ENCODE data around the gene TRIO.

The TRIO gene

DNA sequence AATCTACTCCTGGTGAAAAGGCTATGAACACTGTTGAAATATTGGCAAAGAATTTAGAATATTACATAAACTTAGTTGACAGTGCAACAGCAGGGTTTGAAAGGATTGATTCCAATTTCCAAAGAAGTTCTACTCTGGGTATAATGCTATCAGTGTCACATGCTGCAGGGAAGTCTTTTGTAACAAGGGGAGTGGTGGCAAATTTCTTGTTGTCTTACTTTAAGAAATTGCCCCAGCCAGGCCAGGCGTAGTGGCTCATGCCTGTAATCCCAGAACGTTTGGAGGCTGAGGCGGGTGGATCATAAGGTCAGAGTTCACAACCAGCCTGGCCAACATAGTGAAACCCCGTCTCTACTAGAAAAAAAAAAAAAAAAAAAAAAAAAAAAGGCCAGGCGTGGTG, 352.2 kb downstream of the TRIO start:
- H3K4me3 ChIP-seq (ENCODE audit: low read depth, low read length), result no peak overlapping the region
- TF ChIP-seq, protein P1, sequence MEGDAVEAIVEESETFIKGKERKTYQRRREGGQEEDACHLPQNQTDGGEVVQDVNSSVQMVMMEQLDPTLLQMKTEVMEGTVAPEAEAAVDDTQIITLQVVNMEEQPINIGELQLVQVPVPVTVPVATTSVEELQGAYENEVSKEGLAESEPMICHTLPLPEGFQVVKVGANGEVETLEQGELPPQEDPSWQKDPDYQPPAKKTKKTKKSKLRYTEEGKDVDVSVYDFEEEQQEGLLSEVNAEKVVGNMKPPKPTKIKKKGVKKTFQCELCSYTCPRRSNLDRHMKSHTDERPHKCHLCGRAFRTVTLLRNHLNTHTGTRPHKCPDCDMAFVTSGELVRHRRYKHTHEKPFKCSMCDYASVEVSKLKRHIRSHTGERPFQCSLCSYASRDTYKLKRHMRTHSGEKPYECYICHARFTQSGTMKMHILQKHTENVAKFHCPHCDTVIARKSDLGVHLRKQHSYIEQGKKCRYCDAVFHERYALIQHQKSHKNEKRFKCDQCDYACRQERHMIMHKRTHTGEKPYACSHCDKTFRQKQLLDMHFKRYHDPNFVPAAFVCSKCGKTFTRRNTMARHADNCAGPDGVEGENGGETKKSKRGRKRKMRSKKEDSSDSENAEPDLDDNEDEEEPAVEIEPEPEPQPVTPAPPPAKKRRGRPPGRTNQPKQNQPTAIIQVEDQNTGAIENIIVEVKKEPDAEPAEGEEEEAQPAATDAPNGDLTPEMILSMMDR (conservative IDR thresholded peaks at IDR 0.05; ENCODE audit: low read depth, low read length), result no peak
- no peak for DNase-seq (ENCODE audit: low read depth)

DNA sequence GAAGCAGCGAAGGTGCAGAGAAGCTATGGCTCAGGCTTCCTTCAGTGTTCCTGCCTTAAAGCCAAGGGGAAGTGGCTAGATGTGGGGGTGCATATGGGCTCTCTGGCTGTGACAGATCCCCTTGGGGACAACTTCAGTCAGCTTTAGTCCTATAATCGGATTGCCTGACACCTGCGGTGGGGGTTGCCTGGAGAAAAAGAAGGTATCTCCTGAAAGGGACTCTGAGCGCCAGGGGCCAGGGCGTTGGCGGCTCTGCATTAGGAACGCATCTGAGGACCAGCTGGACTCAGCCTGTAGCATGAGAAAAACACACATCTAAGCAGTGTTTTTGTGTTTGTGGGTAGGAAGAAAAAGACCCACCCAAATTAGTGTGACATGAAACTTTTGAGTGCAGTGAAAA, 354.2 kb downstream of the TRIO start:
- no peak overlapping the region for H3K4me3 ChIP-seq (ENCODE audit: low read depth, low read length)
- TF ChIP-seq, protein P1 (conservative IDR thresholded peaks at IDR 0.05; ENCODE audit: low read depth, low read length), result no peak

DNA sequence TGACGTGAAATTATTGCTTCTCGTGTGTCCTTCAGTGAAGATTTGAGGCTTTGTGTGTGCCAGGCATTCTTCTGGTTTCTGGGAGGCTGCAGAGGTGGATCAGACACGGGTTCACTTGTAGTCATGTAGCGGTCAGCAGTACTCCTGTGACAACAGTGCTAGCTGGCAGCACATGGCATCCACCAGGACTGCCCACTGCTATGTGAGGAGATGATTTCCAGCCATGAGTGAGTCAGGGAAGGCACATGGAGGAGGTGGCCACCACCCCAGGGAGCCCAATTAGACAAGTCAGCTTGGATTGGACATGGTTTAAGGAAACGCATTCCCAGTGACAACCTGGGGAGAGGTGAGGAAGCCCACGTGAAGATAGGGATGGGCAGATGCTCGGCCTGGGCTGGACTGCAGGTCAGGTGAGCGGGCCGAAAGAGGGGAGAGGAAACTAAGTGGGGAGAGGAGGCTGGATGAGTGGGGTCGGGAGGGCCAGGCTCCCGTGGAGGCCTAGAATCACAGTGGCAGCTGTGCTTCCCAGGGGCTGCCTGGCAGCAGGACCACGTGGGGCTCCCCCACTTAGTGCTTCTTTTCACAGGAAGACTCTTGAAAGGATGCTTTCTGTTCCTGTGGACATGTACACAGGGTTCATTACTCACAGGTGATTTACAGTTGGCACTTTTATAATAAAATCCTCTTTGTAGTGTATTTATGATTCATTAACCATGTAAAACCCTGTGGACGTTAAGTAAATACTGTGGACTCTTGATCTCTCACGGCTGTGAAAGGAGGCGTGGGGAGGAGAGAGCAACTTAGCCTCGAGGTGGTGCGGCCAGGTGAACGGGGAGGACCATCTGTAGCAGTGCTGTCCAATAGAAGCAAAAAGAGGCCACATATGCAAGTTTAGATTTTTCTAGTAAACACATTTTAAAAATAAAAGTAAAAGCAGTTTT, 358.5 kb downstream of the TRIO start:
- no peak overlapping the region for H3K4me3 ChIP-seq (ENCODE audit: low read depth, low read length)
- TF ChIP-seq, protein P1 (conservative IDR thresholded peaks at IDR 0.05; ENCODE audit: low read depth, low read length), result no peak
- DNase-seq (ENCODE audit: low read depth), result no peak

More for the DNA sequence above, 354.2 kb downstream of the TRIO start:
- no peak for DNase-seq (ENCODE audit: low read depth)

- H3K4me3 ChIP-seq (ENCODE audit: low read depth, low read length), result no peak overlapping the region
- TF ChIP-seq, protein P1 (conservative IDR thresholded peaks at IDR 0.05; ENCODE audit: low read depth, low read length), result no peak
- no peak for DNase-seq (ENCODE audit: low read depth)
Observed at GRCh38 chr5:14502294-14502690, 359.1 kb downstream of the TRIO start.

- H3K4me3 ChIP-seq (ENCODE audit: low read depth, low read length), result no peak overlapping the region
- TF ChIP-seq, protein P1 (conservative IDR thresholded peaks at IDR 0.05; ENCODE audit: low read depth, low read length), result no peak
- DNase-seq (ENCODE audit: low read depth), result no peak
Observed at GRCh38 chr5:14503017-14503680, 360.0 kb downstream of the TRIO start.

- TF ChIP-seq, protein P1 (conservative IDR thresholded peaks at IDR 0.05; ENCODE audit: low read depth, low read length), result no peak
- no peak overlapping the region for H3K4me3 ChIP-seq (ENCODE audit: low read depth, low read length)
- no peak for DNase-seq (ENCODE audit: low read depth)
Observed at GRCh38 chr5:14503681-14504331, 360.7 kb downstream of the TRIO start.

Data from choroid plexus epithelial cell (primary cell).